K562 (cell line): ENCODE measurements around the gene TMEM187. TPM values are rescaled to one million over a fixed set of nuclear protein-coding genes. Genes with fewer than 3 reads are reported as not detected.
"Not testable (repeated sequence)": the region's sequence is repeated elsewhere in the genome, so short reads cannot be mapped to it uniquely, and the experiment has no call there.

Experiments
- ATAC-seq: fragments of 200-7000 bp; cut with Tn5 transposase; 3 replicates; pipeline ENCODE4 v1.9.1; 2020; ENCODE audit warnings: moderate library complexity
- BruUV-seq: library from RNA; stranded (reverse); fragments of 400-500 nt; replicated peaks from 2 replicates; lab custom pipeline; 2021; lab: Mats Ljungman, UMichigan
- CTCF ChIA-PET: fragments of 300-600 bp; formaldehyde crosslinking; extraction: SDS; loops from one replicate; lab custom pipeline; 2021; ENCODE audit warnings: low intra/inter-chr PET ratio; lab: Yijun Ruan, JAX
- POLR2A ChIA-PET: fragments of 300-600, 350-650 bp; sonication (Branson Sonifier 250); formaldehyde crosslinking; extraction: SDS; loops from one replicate; lab custom pipeline; 2021; ENCODE audit warnings: antibody characterized with exemption, inconsistent platforms; lab: Yijun Ruan, JAX
- DNase-seq, 4 experiments: peaks; one replicate each; pipeline versions ENCODE4 v3.0.0 to v3.0.0-alpha.2; 2011 to 2018; ENCODE audit warnings: low spot score in 3 of 4, mixed read lengths in 3 of 4; ENCODE audit errors: extremely low read depth in 1 of 4
- FAIRE-seq: peaks from 2 replicates; lab custom pipeline; 2011; peaks lifted over from hg19 to GRCh38; lab: Jason Lieb, UNC
- H2AFZ ChIP-seq: 2 replicates; pipeline ENCODE4 v1.6.0; 2011; ENCODE audit warnings: low read depth, low read length, control low read depth, inconsistent platforms
- H3K27ac ChIP-seq: fragments of 200-600 bp; 3 replicates; pipeline ENCODE4 v1.8.0; 2011; ENCODE audit warnings: low read depth, mild to moderate bottlenecking, control low read depth, inconsistent platforms, low read length, moderate library complexity, mixed read lengths; ENCODE audit errors: extremely low read depth
- H3K27me3 ChIP-seq, 2 experiments: fragments of 300-600 bp in 1 of 2; 2 replicates in 1 of 2; 3 replicates in 1 of 2; pipeline versions ENCODE4 v1.6.0 to v1.8.0; 2011; ENCODE audit warnings: inconsistent platforms in 2 of 2, low read length in 2 of 2, mild to moderate bottlenecking in 1 of 2, mixed read lengths in 1 of 2, moderate library complexity in 1 of 2; ENCODE audit not compliant: control insufficient read depth in 2 of 2, insufficient read depth in 2 of 2
- H3K36me3 ChIP-seq: fragments of 300-600 bp; 3 replicates; pipeline ENCODE4 v1.8.0; 2011; ENCODE audit warnings: mild to moderate bottlenecking, low read length, inconsistent platforms; ENCODE audit not compliant: control insufficient read depth, insufficient read depth
- H3K4me1 ChIP-seq, 2 experiments: fragments of 200-600 bp in 1 of 2; replicated peaks in 1 of 2; 2 replicates in 1 of 2; 3 replicates in 1 of 2; pipeline versions ENCODE4 v1.5.1 to v1.8.0; 2011; ENCODE audit warnings: inconsistent platforms in 2 of 2, low read length in 2 of 2, mild to moderate bottlenecking in 1 of 2, mixed read lengths in 1 of 2, moderate library complexity in 1 of 2; ENCODE audit not compliant: control insufficient read depth in 2 of 2, insufficient read depth in 2 of 2
- H3K4me2 ChIP-seq: 2 replicates; pipeline ENCODE4 v1.6.1; 2011; ENCODE audit warnings: low read length, control low read depth, inconsistent platforms, mixed read lengths; ENCODE audit not compliant: insufficient read depth
- H3K4me3 ChIP-seq: fragments of 200-600 bp; sonication (generic), shearing (Covaris generic); 2 replicates; pipeline ENCODE4 v1.5.1; 2016; ENCODE audit warnings: control low read depth, inconsistent platforms
- H3K79me2 ChIP-seq: fragments of 200-600 bp; 3 replicates; pipeline ENCODE4 v1.8.0; 2011; ENCODE audit warnings: low read length, inconsistent platforms; ENCODE audit not compliant: control insufficient read depth, insufficient read depth
- H3K9ac ChIP-seq, 2 experiments: 2 replicates each; pipeline versions ENCODE4 v1.6.0 to v1.6.1; 2011; ENCODE audit warnings: low read depth in 2 of 2, low read length in 2 of 2, control low read depth in 1 of 2, inconsistent platforms in 1 of 2, mild to moderate bottlenecking in 1 of 2, mixed read lengths in 1 of 2; ENCODE audit not compliant: insufficient read depth in 1 of 2
- H3K9me1 ChIP-seq: one replicate; pipeline ENCODE4 v1.6.0; 2011; ENCODE audit warnings: inconsistent platforms, mild to moderate bottlenecking, low read length, moderate library complexity; ENCODE audit not compliant: control insufficient read depth, insufficient read depth
- H3K9me3 ChIP-seq: replicated peaks from 2 replicates; pipeline ENCODE4 v1.5.1; 2011; ENCODE audit warnings: low read depth, low read length, inconsistent platforms; ENCODE audit not compliant: control insufficient read depth, insufficient read depth
- H4K20me1 ChIP-seq: replicated peaks from 2 replicates; pipeline ENCODE4 v1.6.1; 2011; ENCODE audit warnings: low read length, inconsistent platforms, mixed read lengths; ENCODE audit not compliant: control insufficient read depth, insufficient read depth
- CHD4 ChIP-seq: fragments of 200-600 bp; sonication (generic); IDR thresholded peaks from 3 replicates; pipeline ENCODE4 v1.6.1; 2012; ENCODE audit warnings: low read depth, mild to moderate bottlenecking, mixed read lengths, low read length, inconsistent platforms; ENCODE audit not compliant: insufficient read depth, insufficient replicate concordance, poor library complexity, severe bottlenecking
- ELF1 ChIP-seq: fragments of 200-800 bp; sonication (Bioruptor generic); IDR thresholded peaks from 2 replicates; pipeline ENCODE4 v1.6.1; 2016; ENCODE audit warnings: missing genetic modification characterization, missing compliant biosample characterization
- ERF ChIP-seq: fragments of 450-650 bp; formaldehyde crosslinking; IDR thresholded peaks from 2 replicates; pipeline ENCODE4 v1.4.0; 2020; ENCODE audit warnings: mild to moderate bottlenecking, mixed read lengths
- NEUROD1 ChIP-seq: fragments of 150-350 bp; IDR thresholded peaks from 2 replicates; pipeline ENCODE4 v1.6.1; 2014; ENCODE audit warnings: borderline replicate concordance, low read length, low read depth; ENCODE audit not compliant: partially characterized antibody
- NFYB ChIP-seq: IDR thresholded peaks from 2 replicates; pipeline ENCODE4 v1.6.1; 2011; ENCODE audit warnings: mild to moderate bottlenecking, moderate library complexity; ENCODE audit not compliant: insufficient read length; ENCODE audit errors: extremely low read depth
- POLR3G ChIP-seq: IDR thresholded peaks from 2 replicates; pipeline ENCODE4 v1.6.1; 2011; ENCODE audit not compliant: insufficient read length, insufficient replicate concordance; ENCODE audit errors: extremely low read depth
- TCF7 ChIP-seq: sonication (generic); IDR thresholded peaks from 2 replicates; pipeline ENCODE4 v1.6.1; 2016; ENCODE audit warnings: antibody characterized with exemption, borderline replicate concordance
- YY1 ChIP-seq, 3 experiments: IDR thresholded peaks; 2 replicates each; pipeline ENCODE4 v1.6.1; 2011; ENCODE audit warnings: low read length in 2 of 3, mild to moderate bottlenecking in 2 of 3, moderate library complexity in 2 of 3, borderline replicate concordance in 1 of 3, control low read depth in 1 of 3, low read depth in 1 of 3; ENCODE audit not compliant: insufficient read depth in 3 of 3, insufficient replicate concordance in 2 of 3, control insufficient read depth in 1 of 3, insufficient read length in 1 of 3; ENCODE audit errors: extremely low read depth in 1 of 3
- ZNF324 ChIP-seq: fragments of 250-450 bp; sonication (Bioruptor Pico); IDR thresholded peaks from 2 replicates; pipeline ENCODE4 v1.4.0; 2020; ENCODE audit warnings: mild to moderate bottlenecking
- WGBS: fragments of 100-300 bp; shearing (Covaris generic); methylation state at CpG from one replicate; pipeline ENCODE4 v1.1.6; 2016; ENCODE audit warnings: low coverage, mixed read lengths; ENCODE audit not compliant: insufficient coverage; ENCODE audit errors: missing lambda C conversion rate; 5-methylcytosine and 5-hydroxymethylcytosine counted together
- in situ Hi-C: fragments of 300-500 bp; cut with MboI; formaldehyde crosslinking; loops from 4 replicates; pipeline ENCODE4 v1.15.0; 2018; ENCODE audit warnings: inconsistent platforms, mixed read lengths
- intact Hi-C: fragments of 100-400 bp; cut with micrococcal nuclease; formaldehyde crosslinking; loops from 2 replicates; pipeline ENCODE4 v1.14.2; 2022
- polyA plus RNA-seq, 8 experiments: library from polyadenylated mRNA; depleted of rRNA in 4 of 8; stranded (reverse) in 5 of 8; unstranded in 3 of 8; fragments of >200 nt; fragmentation: Nextera tagmentation in 2 of 8; fragmentation: Illumina TruSeq in 1 of 8; extraction: Ambion mirVana in 2 of 8; extraction: Trizol in 1 of 8; gene quantifications; 2 replicates each; pipeline versions ENCODE4 v1.2.1 to v1.2.3, GENCODE V29; 2011 to 2014; ENCODE audit warnings: inconsistent platforms in 1 of 8, missing spikeins in 1 of 8
- total RNA-seq, 7 experiments: library from RNA; depleted of rRNA in 6 of 7; stranded (reverse); fragments of >200 nt in 6 of 7; fragmentation: Illumina TruSeq in 2 of 7; extraction: Trizol in 2 of 7; gene quantifications; 2 replicates each; pipeline versions ENCODE4 v1.2.1 to v1.2.3, GENCODE V29; 2011 to 2021; ENCODE audit warnings: low replicate concordance in 1 of 7
- TF ChIP-seq, protein P1 (sequence below): IDR thresholded peaks from 2 replicates; pipeline ENCODE4 v1.6.1; 2011; ENCODE audit warnings: borderline replicate concordance, low read depth, mild to moderate bottlenecking, moderate library complexity, low read length; ENCODE audit not compliant: insufficient read depth, poor library complexity, severe bottlenecking

The TMEM187 gene
- total and polyA plus RNA-seq, 9 of the 15 experiments (the other 6 are each of a cell fraction or from before 2014, with no cell fraction given) = 0.13 to 6.4 (median 1.6) TPM

DNA sequence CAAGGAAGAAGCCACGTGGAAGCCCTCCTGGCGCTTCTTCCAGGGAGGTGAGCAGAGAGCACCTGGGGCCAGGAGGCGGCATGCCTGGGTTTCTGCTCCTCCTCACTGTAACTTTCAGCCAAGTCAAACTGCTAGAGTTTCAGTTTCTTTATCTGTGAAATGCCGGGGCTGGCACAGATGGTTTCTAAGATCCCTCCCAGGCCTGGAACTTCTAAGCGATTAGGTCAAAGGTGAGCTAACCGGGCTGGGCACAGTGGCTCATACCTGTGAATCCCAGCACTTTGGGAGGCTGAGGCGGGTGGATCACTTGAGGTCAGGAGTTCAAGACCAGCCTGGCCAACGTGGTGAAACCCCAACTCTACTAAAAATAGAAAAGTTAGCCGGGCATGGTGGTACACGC is 7.8 kb downstream of the TMEM187 start:
- ATAC-seq, H4K20me1 ChIP-seq, intact Hi-C loops, BruUV-seq, H2AFZ ChIP-seq, H3K9me1 ChIP-seq, H3K79me2 ChIP-seq, CTCF ChIA-PET, H3K9ac ChIP-seq, in situ Hi-C loops, H3K27me3 ChIP-seq, H3K36me3 ChIP-seq, H3K4me3 ChIP-seq, H3K4me2 ChIP-seq, H3K9me3 ChIP-seq, H3K27ac ChIP-seq, DNase-seq: not testable (repeated sequence)
- H3K4me1 ChIP-seq = peaks cover 13 to 34% of the 10 kb centered on the region in 2 experiments
- POLR2A ChIA-PET = interaction anchor here (2.5 kb wide), 1 partner anchor 9 kb away, joined by 16 read pairs; the partner anchor contains the start of genes HCFC1 and TMEM187
- peak; percentile 46 for FAIRE-seq
- WGBS = 64% methylated on average over 5 of the region's 10 CpGs

- no TSS peak for BruUV-seq
- no peaks in the 10 kb centered on the region for H3K79me2 ChIP-seq
- no peak overlapping the region for H2AFZ ChIP-seq
- ChIA-PET CTCF (no interaction called here), POLR2A (interaction anchor here (2.5 kb wide), 1 partner anchor 10 kb away, joined by 16 read pairs; the partner anchor contains the start of genes HCFC1 and TMEM187)
- H3K36me3 ChIP-seq = no peaks in the 10 kb centered on the region
- DNase-seq (no peak), ATAC-seq (no peak), FAIRE-seq (no peak)
- no peaks in the 10 kb centered on the region for H3K9me1 ChIP-seq
- H3K27ac ChIP-seq = no peak overlapping the region
- no peak overlapping the region for H3K4me3 ChIP-seq
- intact Hi-C loops = no loop called here
- in situ Hi-C loops = no loop called here
- H4K20me1 ChIP-seq = no peaks in the 10 kb centered on the region
- no peaks in the 10 kb centered on the region for H3K9me3 ChIP-seq
- no peak overlapping the region for H3K4me2 ChIP-seq
- H3K4me1 ChIP-seq = peaks cover 13 to 36% of the 10 kb centered on the region in 2 experiments
- WGBS = 87% methylated on average over 6 of the region's 7 CpGs
- H3K9ac ChIP-seq = peak overlapping the region in 1 of 2 experiments; percentile 83; a peak in 2 of 4 replicates
- H3K27me3 ChIP-seq = no peaks in the 10 kb centered on the region
- TF ChIP-seq TCF7 (no peak), YY1 (IDR thresholded peaks at IDR 0.05; ENCODE audit: borderline replicate concordance in 1 of 3, control insufficient read depth in 1 of 3, extremely low read depth in 1 of 3, insufficient read depth in 3 of 3, insufficient read length in 1 of 3, insufficient replicate concordance in 2 of 3, low read depth in 1 of 3, low read length in 2 of 3) (no peak), CHD4 (no peak), ERF (no peak), ELF1 (no peak), ZNF324 (CRISPR knock-in tag) (no peak), NFYB (no peak), POLR3G (no peak), NEUROD1 (no peak)
- TF ChIP-seq, protein P1, sequence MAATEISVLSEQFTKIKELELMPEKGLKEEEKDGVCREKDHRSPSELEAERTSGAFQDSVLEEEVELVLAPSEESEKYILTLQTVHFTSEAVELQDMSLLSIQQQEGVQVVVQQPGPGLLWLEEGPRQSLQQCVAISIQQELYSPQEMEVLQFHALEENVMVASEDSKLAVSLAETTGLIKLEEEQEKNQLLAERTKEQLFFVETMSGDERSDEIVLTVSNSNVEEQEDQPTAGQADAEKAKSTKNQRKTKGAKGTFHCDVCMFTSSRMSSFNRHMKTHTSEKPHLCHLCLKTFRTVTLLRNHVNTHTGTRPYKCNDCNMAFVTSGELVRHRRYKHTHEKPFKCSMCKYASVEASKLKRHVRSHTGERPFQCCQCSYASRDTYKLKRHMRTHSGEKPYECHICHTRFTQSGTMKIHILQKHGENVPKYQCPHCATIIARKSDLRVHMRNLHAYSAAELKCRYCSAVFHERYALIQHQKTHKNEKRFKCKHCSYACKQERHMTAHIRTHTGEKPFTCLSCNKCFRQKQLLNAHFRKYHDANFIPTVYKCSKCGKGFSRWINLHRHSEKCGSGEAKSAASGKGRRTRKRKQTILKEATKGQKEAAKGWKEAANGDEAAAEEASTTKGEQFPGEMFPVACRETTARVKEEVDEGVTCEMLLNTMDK = no peak
Measured at GRCh38 chrX:153981231-153981630, 8.7 kb downstream of the TMEM187 start.
